Measurements from ENCODE around the gene SEMA3E.

DNA sequence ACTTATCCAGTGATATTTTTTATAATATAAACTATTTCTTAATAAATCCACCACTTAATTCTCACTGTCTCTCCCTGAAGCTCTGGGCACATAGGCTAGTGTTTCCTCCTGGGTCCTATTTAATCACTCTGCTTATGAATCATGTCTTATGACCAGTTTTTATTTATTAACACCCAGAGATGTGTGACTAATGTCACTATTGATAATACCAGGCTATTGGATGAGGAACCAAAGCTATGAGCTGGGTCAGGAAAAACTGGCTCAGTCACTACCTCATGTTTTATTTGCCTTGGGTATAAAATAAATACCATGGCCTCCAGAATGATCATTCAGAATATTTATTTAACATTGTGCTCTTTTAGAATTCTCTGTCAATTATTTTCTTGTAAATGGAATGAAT, 5.2 kb downstream of the SEMA3E start:
- TF ChIP-seq ZNF274 (IDR thresholded peaks at IDR 0.05; ENCODE audit: low read depth, low read length) (no peak), YY1 (IDR thresholded peaks at IDR 0.05; ENCODE audit: insufficient read depth, insufficient read length) (no peak), SUZ12 (IDR thresholded peaks at IDR 0.05; ENCODE audit: extremely low read depth, insufficient read depth, insufficient read length) (no peak)
